T-helper 17 cell (primary cell): ENCODE results near the gene PCBP3. TPM values are rescaled to one million over a fixed set of nuclear protein-coding genes. Genes with fewer than 3 reads are reported as not detected.
"Not testable (repeated sequence)": the region's sequence is repeated elsewhere in the genome, so short reads cannot be mapped to it uniquely, and the experiment has no call there.

Experiments used
- ATAC-seq: fragments of 150-1000 bp; cut with Tn5 transposase; 2 replicates; pipeline ENCODE4 v1.10.0; 2021; ENCODE audit warnings: mild to moderate bottlenecking, moderate library complexity
- DNase-seq, 3 donors: peaks; one replicate each; pipeline versions ENCODE4 v3.0.0 to v3.0.0-alpha.2; 2020 to 2021
- H3K9me3 ChIP-seq: one replicate; pipeline ENCODE4 v1.7.0; 2013; ENCODE audit warnings: low read length, mild to moderate bottlenecking; ENCODE audit not compliant: control insufficient read depth, poor library complexity, severe bottlenecking
- H3K27ac Mint-ChIP-seq: one replicate; pipeline ENCODE4 v1.8.0; 2022; ENCODE audit warnings: mild to moderate bottlenecking, moderate library complexity, mixed read lengths
- H3K27me3 Mint-ChIP-seq: one replicate; pipeline ENCODE4 v1.8.0; 2022; ENCODE audit warnings: mixed read lengths
- H3K36me3 Mint-ChIP-seq: one replicate; pipeline ENCODE4 v1.8.0; 2022; ENCODE audit warnings: low read depth, mixed read lengths
- H3K4me1 Mint-ChIP-seq: one replicate; pipeline ENCODE4 v1.8.0; 2022; ENCODE audit warnings: mild to moderate bottlenecking, mixed read lengths
- H3K4me3 Mint-ChIP-seq: one replicate; pipeline ENCODE4 v1.8.0; 2022; ENCODE audit warnings: mild to moderate bottlenecking, moderate library complexity, mixed read lengths
- total RNA-seq, 4 donors: library from RNA in 2 of 4; stranded (reverse) in 2 of 4; gene quantifications; one replicate each; pipeline ENCODE4 v1.2.3 and lab custom pipeline; 2022 to 2026

The PCBP3 gene
- total RNA-seq, 2 donors from 2014 or later, result 0.91 to 4.2 TPM

- no peak overlapping the region for H3K27ac Mint-ChIP-seq
- H3K4me1 Mint-ChIP-seq, result peaks cover 25% of the 10 kb centered on the region
- no peak for ATAC-seq
Observed at GRCh38 chr21:45877171-45877438, 233.6 kb downstream of the PCBP3 start.

GRCh38 chr21:45877821-45878469, 234.4 kb downstream of the PCBP3 start:
- no peaks in the 10 kb centered on the region for H3K9me3 ChIP-seq
- Mint-ChIP-seq H3K27me3 (peaks cover 11% of the 10 kb centered on the region), H3K27ac (no peak overlapping the region), H3K4me1 (peaks cover 30% of the 10 kb centered on the region), H3K36me3 (peaks cover 3% of the 10 kb centered on the region), H3K4me3 (no peak overlapping the region)
- no peak for DNase-seq
- no peak for ATAC-seq

More at GRCh38 chr21:45877171-45877438, 233.6 kb downstream of the PCBP3 start:
- Mint-ChIP-seq H3K36me3 (peaks cover 3% of the 10 kb centered on the region), H3K27me3 (peaks cover 18% of the 10 kb centered on the region), H3K4me3 (no peak overlapping the region)
- no peaks in the 10 kb centered on the region for H3K9me3 ChIP-seq
- no peak for DNase-seq

GRCh38 chr21:45880097-45881068, 236.9 kb downstream of the PCBP3 start:
- H3K36me3 Mint-ChIP-seq, result no peaks in the 10 kb centered on the region
- H3K27ac Mint-ChIP-seq, result peak overlapping the region; percentile 9
- peak; percentile 88 for ATAC-seq
- DNase-seq, result peak; percentile 31 to 71 (median 45)
- H3K4me3 Mint-ChIP-seq, result peak overlapping the region; percentile 83
- peaks cover 38% of the 10 kb centered on the region for H3K4me1 Mint-ChIP-seq
- no peaks in the 10 kb centered on the region for H3K9me3 ChIP-seq
- H3K27me3 Mint-ChIP-seq, result no peaks in the 10 kb centered on the region

- Mint-ChIP-seq H3K36me3 (no peaks in the 10 kb centered on the region), H3K4me3 (no peak overlapping the region), H3K27ac (peak overlapping the region; percentile 19), H3K27me3 (no peaks in the 10 kb centered on the region), H3K4me1 (peaks cover 56% of the 10 kb centered on the region)
- H3K9me3 ChIP-seq, result no peaks in the 10 kb centered on the region
- ATAC-seq (no peak), DNase-seq (no peak)
Observed at GRCh38 chr21:45882645-45883044, 239.1 kb downstream of the PCBP3 start.

- ATAC-seq (no peak), DNase-seq (no peak)
- peaks cover 59% of the 10 kb centered on the region for H3K4me1 Mint-ChIP-seq
- H3K4me3 Mint-ChIP-seq, result no peak overlapping the region
- H3K27ac Mint-ChIP-seq, result no peak overlapping the region
- no peaks in the 10 kb centered on the region for H3K27me3 Mint-ChIP-seq
- H3K36me3 Mint-ChIP-seq, result no peaks in the 10 kb centered on the region
- no peaks in the 10 kb centered on the region for H3K9me3 ChIP-seq
Observed at GRCh38 chr21:45883090-45883489, 239.6 kb downstream of the PCBP3 start.

- ATAC-seq, result peak; percentile 10
- Mint-ChIP-seq H3K27ac (peak overlapping the region; percentile 48), H3K4me1 (peaks cover 71% of the 10 kb centered on the region), H3K27me3 (no peaks in the 10 kb centered on the region), H3K4me3 (peak overlapping the region; percentile 60), H3K36me3 (no peaks in the 10 kb centered on the region)
- no peaks in the 10 kb centered on the region for H3K9me3 ChIP-seq
- DNase-seq, result no peak
Observed at GRCh38 chr21:45885597-45885929, 242.0 kb downstream of the PCBP3 start.

- H3K4me3 Mint-ChIP-seq, result peak overlapping the region; percentile 60
- peaks cover 72% of the 10 kb centered on the region for H3K4me1 Mint-ChIP-seq
Observed at GRCh38 chr21:45885930-45886601, 242.5 kb downstream of the PCBP3 start.

GRCh38 chr21:45886610-45887026, 243.1 kb downstream of the PCBP3 start:
- peak; percentile 53 for ATAC-seq
- no peaks in the 10 kb centered on the region for H3K36me3 Mint-ChIP-seq
- peak overlapping the region; percentile 73 for H3K4me3 Mint-ChIP-seq
- no peaks in the 10 kb centered on the region for H3K27me3 Mint-ChIP-seq
- no peak overlapping the region for H3K27ac Mint-ChIP-seq
- no peak for DNase-seq
- no peaks in the 10 kb centered on the region for H3K9me3 ChIP-seq
- peaks cover 71% of the 10 kb centered on the region for H3K4me1 Mint-ChIP-seq

More at GRCh38 chr21:45885930-45886601, 242.5 kb downstream of the PCBP3 start:
- H3K27ac Mint-ChIP-seq, result peak overlapping the region; percentile 48
- H3K9me3 ChIP-seq, DNase-seq, H3K36me3 Mint-ChIP-seq, H3K27me3 Mint-ChIP-seq: not testable (repeated sequence)
- peak; percentile 53 for ATAC-seq

- peak overlapping the region; percentile 73 for H3K4me3 Mint-ChIP-seq
- DNase-seq, result no peak
- no peak for ATAC-seq
- no peaks in the 10 kb centered on the region for H3K27me3 Mint-ChIP-seq
- H3K4me1 Mint-ChIP-seq, result peaks cover 72% of the 10 kb centered on the region
- no peaks in the 10 kb centered on the region for H3K36me3 Mint-ChIP-seq
- H3K27ac Mint-ChIP-seq, result no peak overlapping the region
- H3K9me3 ChIP-seq, result no peaks in the 10 kb centered on the region
Observed at GRCh38 chr21:45887120-45887611, 243.6 kb downstream of the PCBP3 start.

- no peaks in the 10 kb centered on the region for H3K27me3 Mint-ChIP-seq
- ATAC-seq (no peak), DNase-seq (no peak)
- H3K9me3 ChIP-seq, result no peaks in the 10 kb centered on the region
- peaks cover 75% of the 10 kb centered on the region for H3K4me1 Mint-ChIP-seq
- no peaks in the 10 kb centered on the region for H3K36me3 Mint-ChIP-seq
- H3K27ac Mint-ChIP-seq, result no peak overlapping the region
- H3K4me3 Mint-ChIP-seq, result no peak overlapping the region
Observed at GRCh38 chr21:45887788-45888187, 244.3 kb downstream of the PCBP3 start.

- H3K27me3 Mint-ChIP-seq, result no peaks in the 10 kb centered on the region
- DNase-seq, result no peak
- H3K4me3 Mint-ChIP-seq, result no peak overlapping the region
- peaks cover 75% of the 10 kb centered on the region for H3K4me1 Mint-ChIP-seq
- no peaks in the 10 kb centered on the region for H3K9me3 ChIP-seq
- no peaks in the 10 kb centered on the region for H3K36me3 Mint-ChIP-seq
- no peak overlapping the region for H3K27ac Mint-ChIP-seq
- ATAC-seq, result no peak
Observed at GRCh38 chr21:45888386-45889009, 245.0 kb downstream of the PCBP3 start.

- Mint-ChIP-seq H3K4me3 (no peak overlapping the region), H3K27ac (no peak overlapping the region), H3K36me3 (no peaks in the 10 kb centered on the region), H3K27me3 (no peaks in the 10 kb centered on the region), H3K4me1 (peaks cover 75% of the 10 kb centered on the region)
- ATAC-seq, result no peak
- DNase-seq, result no peak
- H3K9me3 ChIP-seq, result no peaks in the 10 kb centered on the region
Observed at GRCh38 chr21:45889256-45889655, 245.7 kb downstream of the PCBP3 start.

- H3K9me3 ChIP-seq, result no peaks in the 10 kb centered on the region
- Mint-ChIP-seq H3K4me1 (peaks cover 73% of the 10 kb centered on the region), H3K27ac (no peak overlapping the region), H3K27me3 (no peaks in the 10 kb centered on the region), H3K36me3 (no peaks in the 10 kb centered on the region), H3K4me3 (no peak overlapping the region)
- ATAC-seq (no peak), DNase-seq (no peak)
Observed at GRCh38 chr21:45889961-45890360, 246.4 kb downstream of the PCBP3 start.
